HEK293T (cell line): ENCODE data around the gene ZDHHC16.

Source experiments
- L3MBTL2 ChIP-seq: fragments of 450-650 bp; conservative IDR thresholded peaks from 2 replicates; pipeline ENCODE4 v1.6.1; 2016; ENCODE audit warnings: mild to moderate bottlenecking
- NFRKB ChIP-seq: fragments of 450-650 bp; IDR thresholded peaks from 2 replicates; pipeline ENCODE4 v1.6.1; 2016; ENCODE audit warnings: mild to moderate bottlenecking, moderate library complexity
- TF ChIP-seq, protein P1 (sequence below): fragments of 450-650 bp; IDR thresholded peaks from 2 replicates; pipeline ENCODE4 v1.6.1; 2016

- TF ChIP-seq, protein P1, sequence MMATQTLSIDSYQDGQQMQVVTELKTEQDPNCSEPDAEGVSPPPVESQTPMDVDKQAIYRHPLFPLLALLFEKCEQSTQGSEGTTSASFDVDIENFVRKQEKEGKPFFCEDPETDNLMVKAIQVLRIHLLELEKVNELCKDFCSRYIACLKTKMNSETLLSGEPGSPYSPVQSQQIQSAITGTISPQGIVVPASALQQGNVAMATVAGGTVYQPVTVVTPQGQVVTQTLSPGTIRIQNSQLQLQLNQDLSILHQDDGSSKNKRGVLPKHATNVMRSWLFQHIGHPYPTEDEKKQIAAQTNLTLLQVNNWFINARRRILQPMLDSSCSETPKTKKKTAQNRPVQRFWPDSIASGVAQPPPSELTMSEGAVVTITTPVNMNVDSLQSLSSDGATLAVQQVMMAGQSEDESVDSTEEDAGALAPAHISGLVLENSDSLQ: no peak
- TF ChIP-seq NFRKB: no peak
- no peak for TF ChIP-seq L3MBTL2
These were observed 10.7 kb downstream of the ZDHHC16 start for GRCh38 chr10:97456686-97457065.
